ENCODE data around the gene SFRP2. TPM values are rescaled to one million over a fixed set of nuclear protein-coding genes. Genes with fewer than 3 reads are reported as not detected.

Gene SFRP2
- total RNA-seq, 4 donors from 2014 or later: 0.59 to 0.86 (median 0.83) TPM; not detected in 1

DNA sequence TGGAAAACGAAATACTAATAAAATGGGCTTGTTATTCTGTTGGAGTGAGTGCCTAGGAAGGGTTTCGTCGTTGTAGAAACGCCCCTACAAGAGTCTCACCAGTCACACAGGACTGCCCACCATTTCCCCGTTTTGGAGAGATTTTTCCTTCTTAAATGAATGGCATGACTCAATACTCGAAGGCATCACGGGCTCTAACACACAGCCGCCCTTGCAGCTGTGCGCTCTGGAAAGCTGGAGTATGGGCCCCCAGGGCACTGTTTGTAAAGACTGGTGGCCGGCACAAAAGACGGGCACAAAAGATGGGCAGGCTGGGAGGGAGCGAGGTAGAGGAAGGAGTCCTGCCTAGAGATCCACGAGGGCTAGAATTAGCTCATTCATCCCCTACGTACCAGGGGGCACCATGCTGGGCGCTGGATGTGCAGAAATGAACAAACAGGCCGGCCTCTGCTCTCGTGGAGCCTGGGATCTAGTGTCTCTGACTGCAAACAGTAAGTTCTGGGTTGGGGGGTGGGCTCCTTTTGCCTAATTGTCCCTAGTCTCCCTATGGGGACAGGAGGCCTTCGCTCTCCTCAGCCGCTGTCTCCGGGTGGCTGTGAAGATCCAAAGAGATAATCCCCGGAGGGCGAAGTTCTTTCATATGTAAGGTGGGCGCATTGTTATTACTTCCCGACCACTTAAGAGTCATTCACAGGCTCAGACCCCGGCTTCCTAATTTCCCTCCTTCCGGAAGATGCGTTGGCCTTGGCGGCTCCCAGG lies 1.0 kb upstream of the SFRP2 start:
- TF ChIP-seq POLR2A (IDR thresholded peaks at IDR 0.05) (no peak), CTCF (IDR thresholded peaks at IDR 0.05 in 4 of 5, conservative IDR thresholded peaks at IDR 0.05 in 1 of 5) (no peak)
- H3K4me3 ChIP-seq: peak overlapping the region in 2 of 4 donors; percentile 40 to 55
- peaks cover 0 to 16% of the 10 kb centered on the region in 2 donors for H3K4me1 ChIP-seq
- intact Hi-C loops (cut with DNase I; ENCODE audit: low total_unique reads) (loop anchor here (10.0 kb wide), 1 partner anchor 215 kb away; no protein-coding TSS in a partner anchor), in situ Hi-C loops (cut with MboI; ENCODE audit: low sequenced_read_pairs in 4 of 4) (loop anchor here in 1 of 4 donors (25.0 kb wide), 1 partner anchor 522 kb away; no protein-coding TSS in a partner anchor)
- DNase-seq (no peak), ATAC-seq (no peak)
- H3K27ac ChIP-seq: no peak overlapping the region
- no peaks in the 10 kb centered on the region for H3K36me3 ChIP-seq
- no peaks in the 10 kb centered on the region for H3K9me3 ChIP-seq
- H3K27me3 ChIP-seq: peaks cover 71 to 76% (median 72%) of the 10 kb centered on the region in 3 donors

- H3K27ac ChIP-seq: no peak overlapping the region
- no peak for TF ChIP-seq POLR2A (IDR thresholded peaks at IDR 0.05)
- TF ChIP-seq CTCF (IDR thresholded peaks at IDR 0.05 in 4 of 5, conservative IDR thresholded peaks at IDR 0.05 in 1 of 5): no peak
- H3K36me3 ChIP-seq: no peaks in the 10 kb centered on the region
- H3K4me1 ChIP-seq: peaks cover 0 to 16% of the 10 kb centered on the region in 2 donors
- peaks cover 62 to 71% (median 67%) of the 10 kb centered on the region in 3 donors for H3K27me3 ChIP-seq
- peak overlapping the region in 2 of 4 donors; percentile 40 to 41 for H3K4me3 ChIP-seq
- H3K9me3 ChIP-seq: no peaks in the 10 kb centered on the region
- in situ Hi-C loops (cut with MboI; ENCODE audit: low sequenced_read_pairs in 4 of 4): loop anchor here in 1 of 4 donors (25.0 kb wide), 1 partner anchor 524 kb away; no protein-coding TSS in a partner anchor
- ATAC-seq (no peak), DNase-seq (no peak)
- intact Hi-C loops (cut with DNase I; ENCODE audit: low total_unique reads): no loop called here
These were observed 851 bp downstream of the SFRP2 start for GRCh38 chr4:153788051-153788412.

DNA sequence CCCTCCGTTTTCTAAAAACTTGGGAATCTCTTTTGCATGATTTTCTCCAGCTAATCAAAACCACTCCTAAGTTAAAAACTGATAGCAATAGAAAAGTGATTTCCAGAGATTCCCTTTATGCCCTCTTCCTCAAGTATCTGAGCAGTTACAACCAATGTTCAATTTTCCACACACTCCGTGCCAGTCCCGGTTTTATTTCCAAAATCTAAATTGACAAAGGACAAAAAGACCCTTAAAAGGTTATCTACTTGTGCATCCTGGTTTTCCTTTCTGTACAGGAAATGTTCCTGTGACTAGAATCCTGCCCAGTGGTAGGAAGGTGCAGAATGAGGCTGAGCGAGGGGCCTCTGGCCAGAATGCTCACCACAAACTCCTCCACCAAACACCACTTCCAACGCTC lies 1.3 kb downstream of the SFRP2 start:
- peaks cover 0 to 16% of the 10 kb centered on the region in 2 donors for H3K4me1 ChIP-seq
- H3K27ac ChIP-seq: no peak overlapping the region
- intact Hi-C loops (cut with DNase I; ENCODE audit: low total_unique reads): no loop called here
- TF ChIP-seq POLR2A (IDR thresholded peaks at IDR 0.05) (no peak), CTCF (IDR thresholded peaks at IDR 0.05 in 4 of 5, conservative IDR thresholded peaks at IDR 0.05 in 1 of 5) (no peak)
- H3K4me3 ChIP-seq: no peak overlapping the region
- ATAC-seq (no peak), DNase-seq (no peak)
- H3K9me3 ChIP-seq: no peaks in the 10 kb centered on the region
- no peaks in the 10 kb centered on the region for H3K36me3 ChIP-seq
- H3K27me3 ChIP-seq: peaks cover 58 to 67% (median 62%) of the 10 kb centered on the region in 3 donors
- in situ Hi-C loops (cut with MboI; ENCODE audit: low sequenced_read_pairs in 4 of 4): loop anchor here in 1 of 4 donors (25.0 kb wide), 1 partner anchor 525 kb away; no protein-coding TSS in a partner anchor

- Histone ChIP-seq H3K4me3 (no peak overlapping the region), H3K36me3 (no peaks in the 10 kb centered on the region), H3K27me3 (peaks cover 53 to 62% (median 58%) of the 10 kb centered on the region in 3 donors), H3K27ac (no peak overlapping the region), H3K9me3 (no peaks in the 10 kb centered on the region), H3K4me1 (peaks cover 0 to 11% of the 10 kb centered on the region in 2 donors)
- intact Hi-C loops (cut with DNase I; ENCODE audit: low total_unique reads): no loop called here
- in situ Hi-C loops (cut with MboI; ENCODE audit: low sequenced_read_pairs in 4 of 4): loop anchor here in 1 of 4 donors (25.0 kb wide), 1 partner anchor 525 kb away; no protein-coding TSS in a partner anchor
- no peak for TF ChIP-seq CTCF (IDR thresholded peaks at IDR 0.05 in 4 of 5, conservative IDR thresholded peaks at IDR 0.05 in 1 of 5)
- TF ChIP-seq POLR2A (IDR thresholded peaks at IDR 0.05): no peak
- DNase-seq: no peak
- ATAC-seq: no peak
These were observed 1.8 kb downstream of the SFRP2 start for GRCh38 chr4:153787061-153787560.
